ENCODE results near the gene ESPNL.

GRCh38 chr2:238137885-238138284, 37.7 kb downstream of the ESPNL start:
- TF ChIP-seq, protein P1, sequence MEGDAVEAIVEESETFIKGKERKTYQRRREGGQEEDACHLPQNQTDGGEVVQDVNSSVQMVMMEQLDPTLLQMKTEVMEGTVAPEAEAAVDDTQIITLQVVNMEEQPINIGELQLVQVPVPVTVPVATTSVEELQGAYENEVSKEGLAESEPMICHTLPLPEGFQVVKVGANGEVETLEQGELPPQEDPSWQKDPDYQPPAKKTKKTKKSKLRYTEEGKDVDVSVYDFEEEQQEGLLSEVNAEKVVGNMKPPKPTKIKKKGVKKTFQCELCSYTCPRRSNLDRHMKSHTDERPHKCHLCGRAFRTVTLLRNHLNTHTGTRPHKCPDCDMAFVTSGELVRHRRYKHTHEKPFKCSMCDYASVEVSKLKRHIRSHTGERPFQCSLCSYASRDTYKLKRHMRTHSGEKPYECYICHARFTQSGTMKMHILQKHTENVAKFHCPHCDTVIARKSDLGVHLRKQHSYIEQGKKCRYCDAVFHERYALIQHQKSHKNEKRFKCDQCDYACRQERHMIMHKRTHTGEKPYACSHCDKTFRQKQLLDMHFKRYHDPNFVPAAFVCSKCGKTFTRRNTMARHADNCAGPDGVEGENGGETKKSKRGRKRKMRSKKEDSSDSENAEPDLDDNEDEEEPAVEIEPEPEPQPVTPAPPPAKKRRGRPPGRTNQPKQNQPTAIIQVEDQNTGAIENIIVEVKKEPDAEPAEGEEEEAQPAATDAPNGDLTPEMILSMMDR (IDR thresholded peaks at IDR 0.05) = no peak
- no peak for TF ChIP-seq POLR2A (IDR thresholded peaks at IDR 0.05)
- TF ChIP-seq POLR2AphosphoS5 (IDR thresholded peaks at IDR 0.05) = no peak

Measured in transverse colon (tissue), 4 donors.